H1 (cell line): ENCODE measurements around the gene REPS1. TPM values are rescaled to one million over a fixed set of nuclear protein-coding genes. Genes with fewer than 3 reads are reported as not detected.

ENCODE experiments used
- CHD7 ChIP-seq: fragments of 300-600 bp; sonication (generic); IDR thresholded peaks from 2 replicates; pipeline ENCODE4 v1.7.1; 2012; ENCODE audit warnings: low read length, moderate library complexity, mild to moderate bottlenecking, inconsistent platforms; ENCODE audit not compliant: insufficient replicate concordance
- RXRA ChIP-seq: IDR thresholded peaks from 2 replicates; pipeline ENCODE4 v1.6.1; 2011; ENCODE audit warnings: low read depth, mild to moderate bottlenecking, low read length, moderate library complexity; ENCODE audit not compliant: insufficient read depth
- SIN3A ChIP-seq, 2 experiments: IDR thresholded peaks in 1 of 2; conservative IDR thresholded peaks in 1 of 2; 2 replicates each; pipeline ENCODE4 v1.6.1; 2011 to 2012; ENCODE audit warnings: low read length in 2 of 2, improper control_type of control experiment in 1 of 2, low read depth in 1 of 2, mild to moderate bottlenecking in 1 of 2
- SIX5 ChIP-seq: IDR thresholded peaks from 2 replicates; pipeline ENCODE4 v1.6.1; 2011; ENCODE audit warnings: mild to moderate bottlenecking, low read depth, low read length
- SUZ12 ChIP-seq: fragments of 200-600 bp; sonication (generic); IDR thresholded peaks from 2 replicates; pipeline ENCODE4 v1.6.1; 2012; ENCODE audit warnings: mild to moderate bottlenecking, inconsistent platforms, low read length, moderate library complexity, mixed read lengths
- polyA plus RNA-seq, 7 experiments: library from polyadenylated mRNA; depleted of rRNA in 3 of 7; stranded (reverse) in 5 of 7; unstranded in 2 of 7; fragments of >200 nt in 5 of 7; fragments of 200-250 nt in 2 of 7; gene quantifications; 1 replicate in 5 of 7; 2 replicates in 1 of 7; 4 replicates in 1 of 7; pipeline versions ENCODE4 v1.2.1 to v1.2.3, GENCODE V29; 2011 to 2013; ENCODE audit warnings: missing spikeins in 2 of 7, mixed read lengths in 2 of 7
- total RNA-seq: library from RNA; stranded (reverse); fragmentation: NEBNext Ultra II Directional; extraction: Animal tissue kit (Norgen Biotek cat#: 25700); gene quantifications from 2 replicates; pipeline ENCODE4 v1.2.1, GENCODE V29; 2021
- TF ChIP-seq, protein P1 (sequence below), 3 experiments: IDR thresholded peaks; 1 replicate in 2 of 3; 2 replicates in 1 of 3; pipeline versions ENCODE4 v1.5.1 to v1.6.1; 2011; ENCODE audit warnings: low read length in 3 of 3, mild to moderate bottlenecking in 3 of 3, inconsistent platforms in 2 of 3, low read depth in 1 of 3, moderate library complexity in 1 of 3; ENCODE audit not compliant: insufficient read depth in 1 of 3; ENCODE audit errors: control extremely low read depth in 1 of 3
- TF ChIP-seq, protein P2 (sequence below): IDR thresholded peaks from 2 replicates; pipeline ENCODE4 v1.6.1; 2012; ENCODE audit warnings: low read length, inconsistent platforms

REPS1 gene
- total and polyA plus RNA-seq, 2 of the 8 experiments (the other 6 are each of a cell fraction or from before 2014, with no cell fraction given), result 52.1 to 68.9 TPM

DNA sequence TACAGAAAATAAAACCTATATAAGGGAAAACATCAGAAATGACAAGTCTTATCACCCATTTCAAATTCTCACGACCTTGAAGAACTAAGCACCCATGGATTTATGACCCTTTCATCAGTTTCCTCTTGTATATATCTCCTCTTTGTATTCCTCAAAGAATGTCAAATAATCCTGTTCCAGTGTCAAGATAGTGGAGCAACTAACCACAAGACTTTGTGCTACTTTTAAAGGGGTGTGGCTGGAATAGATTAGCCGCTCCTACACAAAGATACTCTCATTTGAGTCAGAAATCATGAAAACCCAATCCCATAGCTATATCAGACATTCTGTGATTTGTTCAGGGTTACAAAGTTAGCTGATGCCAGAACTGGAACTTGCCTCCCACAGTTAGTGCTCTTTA is 6.6 kb downstream of the REPS1 start (continued):
- TF ChIP-seq CHD7 (no peak), RXRA (no peak), SIX5 (no peak), SUZ12 (no peak), SIN3A (conservative IDR thresholded peaks at IDR 0.05 in 1 of 2, IDR thresholded peaks at IDR 0.05 in 1 of 2; ENCODE audit: low read depth in 1 of 2, low read length in 2 of 2) (no peak)
- TF ChIP-seq, protein P1, sequence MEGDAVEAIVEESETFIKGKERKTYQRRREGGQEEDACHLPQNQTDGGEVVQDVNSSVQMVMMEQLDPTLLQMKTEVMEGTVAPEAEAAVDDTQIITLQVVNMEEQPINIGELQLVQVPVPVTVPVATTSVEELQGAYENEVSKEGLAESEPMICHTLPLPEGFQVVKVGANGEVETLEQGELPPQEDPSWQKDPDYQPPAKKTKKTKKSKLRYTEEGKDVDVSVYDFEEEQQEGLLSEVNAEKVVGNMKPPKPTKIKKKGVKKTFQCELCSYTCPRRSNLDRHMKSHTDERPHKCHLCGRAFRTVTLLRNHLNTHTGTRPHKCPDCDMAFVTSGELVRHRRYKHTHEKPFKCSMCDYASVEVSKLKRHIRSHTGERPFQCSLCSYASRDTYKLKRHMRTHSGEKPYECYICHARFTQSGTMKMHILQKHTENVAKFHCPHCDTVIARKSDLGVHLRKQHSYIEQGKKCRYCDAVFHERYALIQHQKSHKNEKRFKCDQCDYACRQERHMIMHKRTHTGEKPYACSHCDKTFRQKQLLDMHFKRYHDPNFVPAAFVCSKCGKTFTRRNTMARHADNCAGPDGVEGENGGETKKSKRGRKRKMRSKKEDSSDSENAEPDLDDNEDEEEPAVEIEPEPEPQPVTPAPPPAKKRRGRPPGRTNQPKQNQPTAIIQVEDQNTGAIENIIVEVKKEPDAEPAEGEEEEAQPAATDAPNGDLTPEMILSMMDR (IDR thresholded peaks at IDR 0.05; ENCODE audit: control extremely low read depth in 1 of 3, insufficient read depth in 1 of 3, low read depth in 1 of 3, low read length in 3 of 3), result no peak
- TF ChIP-seq, protein P2, sequence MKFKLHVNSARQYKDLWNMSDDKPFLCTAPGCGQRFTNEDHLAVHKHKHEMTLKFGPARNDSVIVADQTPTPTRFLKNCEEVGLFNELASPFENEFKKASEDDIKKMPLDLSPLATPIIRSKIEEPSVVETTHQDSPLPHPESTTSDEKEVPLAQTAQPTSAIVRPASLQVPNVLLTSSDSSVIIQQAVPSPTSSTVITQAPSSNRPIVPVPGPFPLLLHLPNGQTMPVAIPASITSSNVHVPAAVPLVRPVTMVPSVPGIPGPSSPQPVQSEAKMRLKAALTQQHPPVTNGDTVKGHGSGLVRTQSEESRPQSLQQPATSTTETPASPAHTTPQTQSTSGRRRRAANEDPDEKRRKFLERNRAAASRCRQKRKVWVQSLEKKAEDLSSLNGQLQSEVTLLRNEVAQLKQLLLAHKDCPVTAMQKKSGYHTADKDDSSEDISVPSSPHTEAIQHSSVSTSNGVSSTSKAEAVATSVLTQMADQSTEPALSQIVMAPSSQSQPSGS, result no peak
